K562 (cell line): ENCODE measurements around the gene APOC4. TPM values are rescaled to one million over a fixed set of nuclear protein-coding genes. Genes with fewer than 3 reads are reported as not detected.

Experiments used
- BMI1 ChIP-seq: fragments of 150-350 bp; IDR thresholded peaks from 2 replicates; pipeline ENCODE4 v1.6.1; 2014; ENCODE audit warnings: low read length
- CBX1 ChIP-seq: sonication (generic); IDR thresholded peaks from 2 replicates; pipeline ENCODE4 v1.6.1; 2016; ENCODE audit warnings: antibody characterized with exemption, low read depth, mild to moderate bottlenecking
- CBX5 ChIP-seq: IDR thresholded peaks from 2 replicates; pipeline ENCODE4 v1.6.1; 2014; ENCODE audit warnings: low read depth, borderline replicate concordance
- CC2D1A ChIP-seq: fragments of 450-650 bp; IDR thresholded peaks from 2 replicates; pipeline ENCODE4 v1.6.1; 2017; ENCODE audit warnings: mild to moderate bottlenecking
- CXXC5 ChIP-seq: fragments of 250-450 bp; sonication (Bioruptor Pico); IDR thresholded peaks from 2 replicates; pipeline ENCODE4 v1.8.0; 2022; ENCODE audit warnings: inconsistent platforms, mild to moderate bottlenecking, moderate library complexity
- DDX20 ChIP-seq: fragments of 450-650 bp; IDR thresholded peaks from 2 replicates; pipeline ENCODE4 v1.6.1; 2016; ENCODE audit warnings: missing genetic modification characterization, low read depth, mild to moderate bottlenecking, missing compliant biosample characterization, moderate library complexity
- EP400 ChIP-seq: fragments of 450-650 bp; IDR thresholded peaks from 2 replicates; pipeline ENCODE4 v1.6.1; 2017; ENCODE audit warnings: antibody characterized with exemption, mild to moderate bottlenecking, moderate library complexity
- ESRRB ChIP-seq: fragments of 250-450 bp; sonication (Bioruptor Pico); IDR thresholded peaks from 2 replicates; pipeline ENCODE4 v1.5.0; 2020; ENCODE audit warnings: mild to moderate bottlenecking, moderate library complexity, borderline replicate concordance
- MAFG ChIP-seq: fragments of 450-650 bp; conservative IDR thresholded peaks from 2 replicates; pipeline ENCODE4 v1.6.1; 2016; ENCODE audit warnings: missing genetic modification characterization, missing compliant biosample characterization
- MAFK ChIP-seq: IDR thresholded peaks from 2 replicates; pipeline ENCODE4 v1.6.1; 2011; ENCODE audit warnings: low read length, improper control_type of control experiment
- NCOA2 ChIP-seq, 2 experiments: fragments of 450-650 bp; IDR thresholded peaks; 2 replicates each; pipeline ENCODE4 v1.6.1; 2018; ENCODE audit warnings: mild to moderate bottlenecking in 2 of 2, moderate library complexity in 1 of 2; ENCODE audit not compliant: partially characterized antibody in 2 of 2
- RBM14 ChIP-seq: fragments of 200-400 bp; formaldehyde crosslinking; IDR thresholded peaks from 2 replicates; pipeline ENCODE4 v1.6.1; 2018; ENCODE audit warnings: low read depth, mild to moderate bottlenecking, low read length, moderate library complexity, borderline replicate concordance; ENCODE audit not compliant: insufficient read depth
- SAP30 ChIP-seq: fragments of 200-600 bp; sonication (generic); IDR thresholded peaks from 2 replicates; pipeline ENCODE4 v1.6.1; 2012; ENCODE audit warnings: borderline replicate concordance, low read depth, mild to moderate bottlenecking, moderate library complexity, low read length, control low read depth, inconsistent platforms; ENCODE audit not compliant: insufficient read depth, poor library complexity, severe bottlenecking
- SFPQ ChIP-seq: fragments of 200-400 bp; formaldehyde crosslinking; IDR thresholded peaks from 2 replicates; pipeline ENCODE4 v1.6.1; 2017; ENCODE audit warnings: mild to moderate bottlenecking, low read depth, low read length, moderate library complexity
- SMARCA5 ChIP-seq: fragments of 450-650 bp; IDR thresholded peaks from 2 replicates; pipeline ENCODE4 v1.6.1; 2016
- SPI1 ChIP-seq: IDR thresholded peaks from 2 replicates; pipeline ENCODE4 v1.6.1; 2011; ENCODE audit warnings: low read depth, low read length, control low read depth, borderline replicate concordance
- STAT5B ChIP-seq: fragments of 250-450 bp; sonication (Bioruptor Pico); IDR thresholded peaks from 2 replicates; pipeline ENCODE4 v1.8.0; 2021; ENCODE audit warnings: mild to moderate bottlenecking, inconsistent platforms
- TBL1XR1 ChIP-seq, 2 experiments: IDR thresholded peaks; 2 replicates each; pipeline ENCODE4 v1.6.1; 2012; ENCODE audit warnings: improper control_type of control experiment in 2 of 2, low read length in 2 of 2, mild to moderate bottlenecking in 1 of 2
- ZEB2 ChIP-seq: fragments of 450-650 bp; IDR thresholded peaks from 2 replicates; pipeline ENCODE4 v1.6.1; 2016
- ZKSCAN3 ChIP-seq: fragments of 250-450 bp; sonication (Bioruptor Pico); IDR thresholded peaks from 2 replicates; pipeline ENCODE4 v1.4.0; 2020
- ZNF133 ChIP-seq: fragments of 250-450 bp; sonication (Bioruptor Pico); IDR thresholded peaks from 2 replicates; pipeline ENCODE4 v1.4.0; 2020; ENCODE audit warnings: mild to moderate bottlenecking
- ZNF140 ChIP-seq: fragments of 250-450 bp; sonication (Bioruptor Pico); IDR thresholded peaks from 2 replicates; pipeline ENCODE4 v1.8.0; 2021; ENCODE audit warnings: moderate library complexity, mild to moderate bottlenecking, inconsistent platforms
- ZNF316 ChIP-seq: fragments of 450-650 bp; IDR thresholded peaks from 2 replicates; pipeline ENCODE4 v1.6.1; 2016
- ZNF584 ChIP-seq: fragments of 200-800 bp; sonication (Bioruptor generic); IDR thresholded peaks from 2 replicates; pipeline ENCODE4 v1.6.1; 2016; ENCODE audit warnings: low read depth, mild to moderate bottlenecking, missing genetic modification characterization, missing compliant biosample characterization
- ZSCAN29 ChIP-seq: fragments of 450-650 bp; IDR thresholded peaks from 2 replicates; pipeline ENCODE4 v1.6.1; 2017
- polyA plus RNA-seq, 8 experiments: library from polyadenylated mRNA; depleted of rRNA in 4 of 8; stranded (reverse) in 5 of 8; unstranded in 3 of 8; fragments of >200 nt; fragmentation: Nextera tagmentation in 2 of 8; fragmentation: Illumina TruSeq in 1 of 8; extraction: Ambion mirVana in 2 of 8; extraction: Trizol in 1 of 8; gene quantifications; 2 replicates each; pipeline versions ENCODE4 v1.2.1 to v1.2.3, GENCODE V29; 2011 to 2014; ENCODE audit warnings: inconsistent platforms in 1 of 8, missing spikeins in 1 of 8
- total RNA-seq, 7 experiments: library from RNA; depleted of rRNA in 6 of 7; stranded (reverse); fragments of >200 nt in 6 of 7; fragmentation: Illumina TruSeq in 2 of 7; extraction: Trizol in 2 of 7; gene quantifications; 2 replicates each; pipeline versions ENCODE4 v1.2.1 to v1.2.3, GENCODE V29; 2011 to 2021; ENCODE audit warnings: low replicate concordance in 1 of 7
- TF ChIP-seq, protein P1 (sequence below): fragments of 250-450 bp; sonication (Bioruptor Pico); IDR thresholded peaks from 2 replicates; pipeline ENCODE4 v1.4.0; 2020; ENCODE audit warnings: borderline replicate concordance

Gene APOC4
- total and polyA plus RNA-seq, 9 of the 15 experiments (the other 6 are each of a cell fraction or from before 2014, with no cell fraction given): 0.46 TPM; not detected in 8

DNA sequence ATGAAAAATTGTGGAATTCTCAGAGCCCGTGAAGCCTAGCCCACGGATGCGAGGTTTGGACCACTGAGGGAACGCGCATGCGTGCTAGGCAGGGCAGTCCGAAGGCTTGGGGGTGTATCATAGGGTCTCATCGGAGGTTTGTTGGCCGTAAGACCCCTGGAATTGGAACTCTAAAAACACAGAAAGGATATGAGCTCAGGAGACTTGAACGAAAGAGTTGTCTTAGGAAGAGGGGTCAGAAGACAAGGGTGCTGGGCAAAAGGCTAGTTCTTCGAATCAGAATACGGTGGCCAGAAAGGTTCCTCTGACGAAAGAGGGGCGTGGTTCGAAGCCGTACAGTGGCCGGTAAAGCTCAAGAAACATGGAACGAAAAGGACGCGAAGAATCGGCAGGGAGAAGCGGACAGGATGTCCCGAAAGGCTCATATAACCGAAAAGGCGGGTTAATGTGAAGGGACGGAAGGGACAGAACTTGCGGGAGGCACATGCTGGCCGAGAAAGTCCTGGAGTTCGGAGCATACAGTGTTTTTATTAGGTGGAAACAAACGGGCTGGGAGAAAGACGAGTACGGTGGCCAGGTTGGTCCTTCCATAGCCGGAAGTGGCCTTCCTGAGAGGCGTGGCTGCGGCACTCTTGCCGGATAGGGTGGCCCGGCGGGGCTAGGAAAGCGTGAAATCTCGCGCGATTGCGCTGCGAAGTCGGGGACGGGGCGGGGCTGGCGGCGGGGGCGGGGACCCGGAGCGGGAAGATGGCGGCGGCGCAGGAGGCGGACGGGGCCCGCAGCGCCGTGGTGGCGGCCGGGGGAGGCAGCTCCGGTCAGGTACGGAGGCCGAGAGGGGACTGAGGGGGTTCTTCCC, 12.8 kb downstream of the APOC4 start, which contains the start of gene CLPTM1 (continued):
- TF ChIP-seq SFPQ (no peak), CC2D1A (peak; percentile 94), ZEB2 (no peak), BMI1 (no peak), TBL1XR1 (IDR thresholded peaks at IDR 0.05; ENCODE audit: low read length in 2 of 2) (no peak), MAFK (no peak), CBX5 (no peak), SPI1 (0 out of 2 replicates have a peak, but pooled peaks have one; percentile 30), DDX20 (no peak), ZSCAN29 (peak; percentile 87), RBM14 (no peak), NCOA2 (IDR thresholded peaks at IDR 0.05; ENCODE audit: partially characterized antibody in 2 of 2) (peak in 1 of 2 experiments; percentile 98), MAFG (tag) (no peak), STAT5B (CRISPR knock-in tag) (no peak), SAP30 (peak; percentile 58), ZKSCAN3 (CRISPR knock-in tag) (no peak), ZNF133 (CRISPR knock-in tag) (no peak), EP400 (peak; percentile 94), ZNF584 (CRISPR knock-in tag) (no peak), ZNF140 (no peak), ESRRB (CRISPR knock-in tag) (no peak), SMARCA5 (no peak), CXXC5 (peak; percentile 73), ZNF316 (0 out of 2 replicates have a peak, but pooled peaks have one; percentile 18), CBX1 (peak; percentile 37; the same call in 1 of the 2 replicates)
- TF ChIP-seq, protein P1, sequence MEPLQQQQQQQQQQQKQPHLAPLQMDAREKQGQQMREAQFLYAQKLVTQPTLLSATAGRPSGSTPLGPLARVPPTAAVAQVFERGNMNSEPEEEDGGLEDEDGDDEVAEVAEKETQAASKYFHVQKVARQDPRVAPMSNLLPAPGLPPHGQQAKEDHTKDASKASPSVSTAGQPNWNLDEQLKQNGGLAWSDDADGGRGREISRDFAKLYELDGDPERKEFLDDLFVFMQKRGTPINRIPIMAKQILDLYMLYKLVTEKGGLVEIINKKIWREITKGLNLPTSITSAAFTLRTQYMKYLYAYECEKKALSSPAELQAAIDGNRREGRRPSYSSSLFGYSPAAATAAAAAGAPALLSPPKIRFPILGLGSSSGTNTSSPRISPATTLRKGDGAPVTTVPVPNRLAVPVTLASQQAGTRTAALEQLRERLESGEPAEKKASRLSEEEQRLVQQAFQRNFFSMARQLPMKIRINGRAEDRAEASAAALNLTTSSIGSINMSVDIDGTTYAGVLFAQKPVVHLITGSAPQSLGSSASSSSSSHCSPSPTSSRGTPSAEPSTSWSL (CRISPR knock-in tag): no peak
